NCI-H146 treated with DMSO at 0.1 percent for 48 hours (cell line): ENCODE data around the gene CTIF.
"Not testable (repeated sequence)": the region's sequence is repeated elsewhere in the genome, so short reads cannot be mapped to it uniquely, and the experiment has no call there.

Experiments used
- DNase-seq: peaks from one replicate; lab custom pipeline; 2025; ENCODE audit not compliant: unreplicated experiment; lab: John Stamatoyannopoulos, UW

Gene CTIF

GRCh38 chr18:48811401-48811800 lies 272.6 kb downstream of the CTIF start:
- DNase-seq, result no peak

GRCh38 chr18:48811977-48812451 lies 273.2 kb downstream of the CTIF start:
- not testable (repeated sequence) for DNase-seq

- DNase-seq, result no peak
Measured at GRCh38 chr18:48813321-48813720, 274.5 kb downstream of the CTIF start.

GRCh38 chr18:48813833-48814489 lies 275.1 kb downstream of the CTIF start:
- no peak for DNase-seq

GRCh38 chr18:48814490-48815178 lies 275.8 kb downstream of the CTIF start:
- no peak for DNase-seq

GRCh38 chr18:48815179-48815515 lies 276.3 kb downstream of the CTIF start:
- no peak for DNase-seq

- no peak for DNase-seq
Measured at GRCh38 chr18:48815581-48816324, 276.9 kb downstream of the CTIF start.

- no peak for DNase-seq
Measured at GRCh38 chr18:48816554-48816953, 277.7 kb downstream of the CTIF start.

GRCh38 chr18:48817021-48817461 lies 278.2 kb downstream of the CTIF start:
- no peak for DNase-seq

GRCh38 chr18:48818329-48819254 lies 279.8 kb downstream of the CTIF start:
- no peak for DNase-seq

- no peak for DNase-seq
Measured at GRCh38 chr18:48819276-48819675, 280.4 kb downstream of the CTIF start.

- no peak for DNase-seq
Measured at GRCh38 chr18:48819781-48820482, 281.1 kb downstream of the CTIF start.

GRCh38 chr18:48820483-48821250 lies 281.8 kb downstream of the CTIF start:
- DNase-seq, result no peak

- no peak for DNase-seq
Measured at GRCh38 chr18:48821251-48821590, 282.4 kb downstream of the CTIF start.

GRCh38 chr18:48821845-48822244 lies 283.0 kb downstream of the CTIF start:
- no peak for DNase-seq

GRCh38 chr18:48824231-48824970 lies 285.6 kb downstream of the CTIF start:
- no peak for DNase-seq

GRCh38 chr18:48825101-48825745 lies 286.4 kb downstream of the CTIF start:
- no peak for DNase-seq

GRCh38 chr18:48826271-48826670 lies 287.4 kb downstream of the CTIF start:
- DNase-seq, result no peak
